Measurements from ENCODE around the gene WDR88.
"Not testable (repeated sequence)": the region's sequence is repeated elsewhere in the genome, so short reads cannot be mapped to it uniquely, and the experiment has no call there.

The WDR88 gene

GRCh38 chr19:33108161-33108560 is 23.8 kb upstream of the WDR88 start:
- Histone ChIP-seq H3K27ac (ENCODE audit: low read depth, low read length) (no peak overlapping the region), H3K36me3 (ENCODE audit: control insufficient read depth, insufficient read depth, low read length) (peaks cover 38% of the 10 kb centered on the region), H3K4me1 (ENCODE audit: control insufficient read depth, insufficient read depth, low read length) (no peaks in the 10 kb centered on the region), H3K27me3 (ENCODE audit: control insufficient read depth, insufficient read depth, low read length) (no peaks in the 10 kb centered on the region), H3K4me3 (ENCODE audit: low read length) (no peak overlapping the region), H3K9ac (ENCODE audit: low read length) (no peak overlapping the region)

GRCh38 chr19:33110137-33110910 is 21.6 kb upstream of the WDR88 start:
- Histone ChIP-seq H3K9ac (ENCODE audit: low read length) (no peak overlapping the region), H3K4me1 (ENCODE audit: control insufficient read depth, insufficient read depth, low read length) (no peaks in the 10 kb centered on the region), H3K27me3 (ENCODE audit: control insufficient read depth, insufficient read depth, low read length) (no peaks in the 10 kb centered on the region), H3K27ac (ENCODE audit: low read depth, low read length) (no peak overlapping the region), H3K4me3 (ENCODE audit: low read length) (no peak overlapping the region), H3K36me3 (ENCODE audit: control insufficient read depth, insufficient read depth, low read length) (peaks cover 34% of the 10 kb centered on the region)

GRCh38 chr19:33111587-33111986 is 20.3 kb upstream of the WDR88 start:
- Histone ChIP-seq H3K4me3 (ENCODE audit: low read length) (no peak overlapping the region), H3K27me3 (ENCODE audit: control insufficient read depth, insufficient read depth, low read length) (no peaks in the 10 kb centered on the region), H3K27ac (ENCODE audit: low read depth, low read length) (no peak overlapping the region), H3K36me3 (ENCODE audit: control insufficient read depth, insufficient read depth, low read length) (peaks cover 36% of the 10 kb centered on the region), H3K9ac (ENCODE audit: low read length) (no peak overlapping the region), H3K4me1 (ENCODE audit: control insufficient read depth, insufficient read depth, low read length) (no peaks in the 10 kb centered on the region)

GRCh38 chr19:33114312-33114711 is 17.6 kb upstream of the WDR88 start:
- Histone ChIP-seq H3K4me3 (ENCODE audit: low read length) (no peak overlapping the region), H3K9ac (ENCODE audit: low read length) (no peak overlapping the region), H3K36me3 (ENCODE audit: control insufficient read depth, insufficient read depth, low read length) (peaks cover 32% of the 10 kb centered on the region), H3K27ac (ENCODE audit: low read depth, low read length) (no peak overlapping the region), H3K4me1 (ENCODE audit: control insufficient read depth, insufficient read depth, low read length) (no peaks in the 10 kb centered on the region), H3K27me3 (ENCODE audit: control insufficient read depth, insufficient read depth, low read length) (no peaks in the 10 kb centered on the region)

GRCh38 chr19:33117501-33117900 is 14.4 kb upstream of the WDR88 start:
- H3K4me3 ChIP-seq (ENCODE audit: low read length) = no peak overlapping the region
- H3K9ac ChIP-seq (ENCODE audit: low read length) = no peak overlapping the region
- H3K27ac ChIP-seq (ENCODE audit: low read depth, low read length) = no peak overlapping the region
- no peaks in the 10 kb centered on the region for H3K27me3 ChIP-seq (ENCODE audit: control insufficient read depth, insufficient read depth, low read length)
- H3K4me1 ChIP-seq (ENCODE audit: control insufficient read depth, insufficient read depth, low read length) = no peaks in the 10 kb centered on the region
- H3K36me3 ChIP-seq (ENCODE audit: control insufficient read depth, insufficient read depth, low read length) = peaks cover 21% of the 10 kb centered on the region

GRCh38 chr19:33118643-33119042 is 13.3 kb upstream of the WDR88 start:
- Histone ChIP-seq H3K9ac (ENCODE audit: low read length) (no peak overlapping the region), H3K4me1 (ENCODE audit: control insufficient read depth, insufficient read depth, low read length) (no peaks in the 10 kb centered on the region), H3K27ac (ENCODE audit: low read depth, low read length) (no peak overlapping the region), H3K4me3 (ENCODE audit: low read length) (no peak overlapping the region), H3K27me3 (ENCODE audit: control insufficient read depth, insufficient read depth, low read length) (no peaks in the 10 kb centered on the region), H3K36me3 (ENCODE audit: control insufficient read depth, insufficient read depth, low read length) (peaks cover 21% of the 10 kb centered on the region)

- Histone ChIP-seq H3K36me3 (ENCODE audit: control insufficient read depth, insufficient read depth, low read length) (peaks cover 3% of the 10 kb centered on the region), H3K4me3 (ENCODE audit: low read length) (no peak overlapping the region), H3K4me1 (ENCODE audit: control insufficient read depth, insufficient read depth, low read length) (no peaks in the 10 kb centered on the region), H3K27ac (ENCODE audit: low read depth, low read length) (no peak overlapping the region), H3K27me3 (ENCODE audit: control insufficient read depth, insufficient read depth, low read length) (no peaks in the 10 kb centered on the region), H3K9ac (ENCODE audit: low read length) (no peak overlapping the region)
Observed at GRCh38 chr19:33124207-33125098, 7.5 kb upstream of the WDR88 start.

GRCh38 chr19:33125929-33126388 is 6.0 kb upstream of the WDR88 start:
- Histone ChIP-seq H3K4me3 (ENCODE audit: low read length) (no peak overlapping the region), H3K9ac (ENCODE audit: low read length) (no peak overlapping the region), H3K4me1 (ENCODE audit: control insufficient read depth, insufficient read depth, low read length) (no peaks in the 10 kb centered on the region), H3K36me3 (ENCODE audit: control insufficient read depth, insufficient read depth, low read length) (peaks cover 3% of the 10 kb centered on the region), H3K27ac (ENCODE audit: low read depth, low read length) (no peak overlapping the region), H3K27me3 (ENCODE audit: control insufficient read depth, insufficient read depth, low read length) (no peaks in the 10 kb centered on the region)

- not testable (repeated sequence) for H3K4me3 ChIP-seq (ENCODE audit: low read length); H3K36me3 ChIP-seq (ENCODE audit: control insufficient read depth, insufficient read depth, low read length); H3K27me3 ChIP-seq (ENCODE audit: control insufficient read depth, insufficient read depth, low read length); H3K27ac ChIP-seq (ENCODE audit: low read depth, low read length); H3K9ac ChIP-seq (ENCODE audit: low read length); H3K4me1 ChIP-seq (ENCODE audit: control insufficient read depth, insufficient read depth, low read length)
Observed at GRCh38 chr19:33126712-33127111, 5.2 kb upstream of the WDR88 start.

- H3K9ac ChIP-seq (ENCODE audit: low read length) = no peak overlapping the region
- H3K4me1 ChIP-seq (ENCODE audit: control insufficient read depth, insufficient read depth, low read length) = no peaks in the 10 kb centered on the region
- H3K36me3 ChIP-seq (ENCODE audit: control insufficient read depth, insufficient read depth, low read length) = no peaks in the 10 kb centered on the region
- H3K27me3 ChIP-seq (ENCODE audit: control insufficient read depth, insufficient read depth, low read length) = no peaks in the 10 kb centered on the region
- H3K27ac ChIP-seq (ENCODE audit: low read depth, low read length) = no peak overlapping the region
- no peak overlapping the region for H3K4me3 ChIP-seq (ENCODE audit: low read length)
Observed at GRCh38 chr19:33129901-33130300, 2.0 kb upstream of the WDR88 start.

- no peak overlapping the region for H3K9ac ChIP-seq (ENCODE audit: low read length)
- no peaks in the 10 kb centered on the region for H3K27me3 ChIP-seq (ENCODE audit: control insufficient read depth, insufficient read depth, low read length)
- H3K4me3 ChIP-seq (ENCODE audit: low read length) = no peak overlapping the region
- H3K4me1 ChIP-seq (ENCODE audit: control insufficient read depth, insufficient read depth, low read length) = no peaks in the 10 kb centered on the region
- H3K36me3 ChIP-seq (ENCODE audit: control insufficient read depth, insufficient read depth, low read length) = no peaks in the 10 kb centered on the region
- no peak overlapping the region for H3K27ac ChIP-seq (ENCODE audit: low read depth, low read length)
Observed at GRCh38 chr19:33130433-33130832, 1.5 kb upstream of the WDR88 start.

GRCh38 chr19:33132425-33132824 is 511 bp downstream of the WDR88 start:
- Histone ChIP-seq H3K36me3 (ENCODE audit: control insufficient read depth, insufficient read depth, low read length) (no peaks in the 10 kb centered on the region), H3K9ac (ENCODE audit: low read length) (no peak overlapping the region), H3K4me1 (ENCODE audit: control insufficient read depth, insufficient read depth, low read length) (no peaks in the 10 kb centered on the region), H3K27ac (ENCODE audit: low read depth, low read length) (no peak overlapping the region), H3K4me3 (ENCODE audit: low read length) (no peak overlapping the region), H3K27me3 (ENCODE audit: control insufficient read depth, insufficient read depth, low read length) (no peaks in the 10 kb centered on the region)

Measured in rectal smooth muscle tissue (tissue), 1 donor.